Activated CD8-positive, alpha-beta memory T cell treated with anti-CD3 and anti-CD28 coated beads, Interleukin-2, amount 50 U/mL, for 1 hour (primary cell): ENCODE results near the gene RBM46.
"Not testable (repeated sequence)": the region's sequence is repeated elsewhere in the genome, so short reads cannot be mapped to it uniquely, and the experiment has no call there.

Experiments used
- DNase-seq: peaks from one replicate; pipeline ENCODE4 v3.0.0-alpha.2; 2020; ENCODE audit errors: extremely low read depth

RBM46 gene

GRCh38 chr4:154836513-154836912 lies 55.4 kb downstream of the RBM46 start:
- DNase-seq = no peak

- no peak for DNase-seq
These were observed 57.1 kb downstream of the RBM46 start for GRCh38 chr4:154838155-154838554.

GRCh38 chr4:154838694-154839093 lies 57.6 kb downstream of the RBM46 start:
- DNase-seq = no peak

GRCh38 chr4:154854362-154854761 lies 73.3 kb downstream of the RBM46 start:
- DNase-seq = no peak

GRCh38 chr4:154858166-154858565 lies 77.1 kb downstream of the RBM46 start:
- DNase-seq = no peak

- no peak for DNase-seq
These were observed 87.5 kb downstream of the RBM46 start for GRCh38 chr4:154868414-154869194.

- no peak for DNase-seq
These were observed 88.2 kb downstream of the RBM46 start for GRCh38 chr4:154869301-154869700.

- DNase-seq = no peak
These were observed 91.1 kb downstream of the RBM46 start for GRCh38 chr4:154872198-154872597.

GRCh38 chr4:154874049-154874448 lies 93.0 kb downstream of the RBM46 start:
- DNase-seq = not testable (repeated sequence)

GRCh38 chr4:154877110-154877760 lies 96.2 kb downstream of the RBM46 start:
- DNase-seq = no peak
